Measurements from ENCODE around the gene DUSP16. TPM values are rescaled to one million over a fixed set of nuclear protein-coding genes. Genes with fewer than 3 reads are reported as not detected.
"Not testable (repeated sequence)": the region's sequence is repeated elsewhere in the genome, so short reads cannot be mapped to it uniquely, and the experiment has no call there.

The DUSP16 gene
- total RNA-seq, 1 experiment from 2014 or later, result 51.9 TPM

GRCh38 chr12:12473223-12473622 lies 89.4 kb downstream of the DUSP16 start:
- ATAC-seq (no peak), DNase-seq (ENCODE audit: low spot score) (no peak)
- POLR2A ChIA-PET, result no interaction called here
- CTCF ChIA-PET, result interaction anchor here (1.0 to 2.1 kb wide), 4 partner anchors 30 to 264 kb away, joined by 3 to 6 read pairs (median 3); no protein-coding TSS in a partner anchor
- Mint-ChIP-seq H3K9me3 (peaks cover 24% of the 10 kb centered on the region), H3K27ac (peak overlapping the region; percentile 17; the same call in 1 of the 2 replicates), H3K4me3 (no peak overlapping the region), H3K4me1 (peaks cover 7% of the 10 kb centered on the region), H3K36me3 (peaks cover 52% of the 10 kb centered on the region), H3K27me3 (ENCODE audit: low read depth) (peaks cover 2% of the 10 kb centered on the region)
- TF ChIP-seq SOX15 (CRISPR knock-in tag; IDR thresholded peaks at IDR 0.05), result no peak
- TF ChIP-seq STAT6 (CRISPR knock-in tag; conservative IDR thresholded peaks at IDR 0.05; ENCODE audit: low read depth), result no peak
- TF ChIP-seq PRDM15 (CRISPR knock-in tag; IDR thresholded peaks at IDR 0.05), result no peak
- TF ChIP-seq RORB (CRISPR knock-in tag; IDR thresholded peaks at IDR 0.05), result no peak
- TF ChIP-seq E2F4 (CRISPR knock-in tag; IDR thresholded peaks at IDR 0.05; ENCODE audit: borderline replicate concordance, low read depth), result no peak

GRCh38 chr12:12471982-12472961 lies 90.4 kb downstream of the DUSP16 start:
- DNase-seq (ENCODE audit: low spot score); H3K27ac Mint-ChIP-seq; H3K4me1 Mint-ChIP-seq; POLR2A ChIA-PET; H3K4me3 Mint-ChIP-seq; H3K27me3 Mint-ChIP-seq (ENCODE audit: low read depth): not testable (repeated sequence)
- H3K9me3 Mint-ChIP-seq, result peaks cover 24% of the 10 kb centered on the region
- CTCF ChIA-PET, result interaction anchor here (0.7 to 1.1 kb wide), 2 partner anchors 9 to 31 kb away, joined by 3 read pairs; no protein-coding TSS in a partner anchor
- peak; percentile 59 for ATAC-seq
- peaks cover 45% of the 10 kb centered on the region for H3K36me3 Mint-ChIP-seq
- TF ChIP-seq NFATC4 (CRISPR knock-in tag; IDR thresholded peaks at IDR 0.05) (0 out of 2 replicates have a peak, but pooled peaks have one; percentile 17), NFYB (CRISPR knock-in tag; conservative IDR thresholded peaks at IDR 0.05; ENCODE audit: low read depth) (peak; percentile 31; the same call in 1 of the 2 replicates)

GRCh38 chr12:12470751-12471306 lies 91.8 kb downstream of the DUSP16 start:
- peaks cover 24% of the 10 kb centered on the region for H3K9me3 Mint-ChIP-seq
- no peak overlapping the region for H3K4me3 Mint-ChIP-seq
- no peak for DNase-seq (ENCODE audit: low spot score)
- CTCF ChIA-PET, result no interaction called here
- H3K27me3 Mint-ChIP-seq (ENCODE audit: low read depth), result peaks cover 2% of the 10 kb centered on the region
- ATAC-seq, result no peak
- H3K4me1 Mint-ChIP-seq, result peaks cover 14% of the 10 kb centered on the region
- no peak overlapping the region for H3K27ac Mint-ChIP-seq
- POLR2A ChIA-PET, result no interaction called here
- TF ChIP-seq MYBL2 (CRISPR knock-in tag; IDR thresholded peaks at IDR 0.05) (no peak), ATF1 (CRISPR knock-in tag; IDR thresholded peaks at IDR 0.05) (no peak)
- H3K36me3 Mint-ChIP-seq, result peaks cover 35% of the 10 kb centered on the region

Data from WTC11 (cell line).